Fibroblast of upper back skin (primary cell): ENCODE results near the gene SULT1C2.

Experiments used
- DNase-seq: peaks from one replicate; pipeline ENCODE4 v3.0.0-alpha.2; 2013

Gene SULT1C2

GRCh38 chr2:108297436-108298141 is 8.9 kb downstream of the SULT1C2 start:
- DNase-seq: peak; percentile 81

GRCh38 chr2:108301558-108301957 is 12.9 kb downstream of the SULT1C2 start:
- no peak for DNase-seq

GRCh38 chr2:108304975-108305374 is 16.3 kb downstream of the SULT1C2 start:
- no peak for DNase-seq

GRCh38 chr2:108305901-108306300 is 17.2 kb downstream of the SULT1C2 start:
- DNase-seq: no peak

- no peak for DNase-seq
Observed at GRCh38 chr2:108309903-108310302, 21.2 kb downstream of the SULT1C2 start.

- no peak for DNase-seq
Observed at GRCh38 chr2:108314586-108315296, 26.0 kb downstream of the SULT1C2 start.

GRCh38 chr2:108315444-108315934 is 26.8 kb downstream of the SULT1C2 start:
- DNase-seq: peak; percentile 21

- DNase-seq: no peak
Observed at GRCh38 chr2:108316033-108316432, 27.3 kb downstream of the SULT1C2 start.

- no peak for DNase-seq
Observed at GRCh38 chr2:108316461-108317258, 28.0 kb downstream of the SULT1C2 start.

GRCh38 chr2:108320326-108320922 is 31.7 kb downstream of the SULT1C2 start:
- no peak for DNase-seq

GRCh38 chr2:108323619-108324018 is 34.9 kb downstream of the SULT1C2 start:
- peak; percentile 43 for DNase-seq

- peak; percentile 59 for DNase-seq
Observed at GRCh38 chr2:108324531-108325255, 36.0 kb downstream of the SULT1C2 start.

- peak; percentile 16 for DNase-seq
Observed at GRCh38 chr2:108325756-108326155, 37.1 kb downstream of the SULT1C2 start.

- no peak for DNase-seq
Observed at GRCh38 chr2:108329771-108330170, 41.1 kb downstream of the SULT1C2 start.

GRCh38 chr2:108330979-108331378 is 42.3 kb downstream of the SULT1C2 start:
- peak; percentile 87 for DNase-seq

GRCh38 chr2:108345951-108346350 is 57.3 kb downstream of the SULT1C2 start:
- no peak for DNase-seq

GRCh38 chr2:108346827-108347226 is 58.1 kb downstream of the SULT1C2 start:
- DNase-seq: no peak

GRCh38 chr2:108347786-108348185 is 59.1 kb downstream of the SULT1C2 start:
- no peak for DNase-seq

- DNase-seq: no peak
Observed at GRCh38 chr2:108348816-108349570, 60.3 kb downstream of the SULT1C2 start.

- no peak for DNase-seq
Observed at GRCh38 chr2:108349571-108349928, 60.9 kb downstream of the SULT1C2 start.

GRCh38 chr2:108351889-108352288 is 63.2 kb downstream of the SULT1C2 start:
- DNase-seq: peak; percentile 43

GRCh38 chr2:108354136-108354535 is 65.4 kb downstream of the SULT1C2 start:
- DNase-seq: no peak
